ENCODE measurements around the gene TUSC1.
"Not testable (repeated sequence)": the region's sequence is repeated elsewhere in the genome, so short reads cannot be mapped to it uniquely, and the experiment has no call there.

The TUSC1 gene

DNA sequence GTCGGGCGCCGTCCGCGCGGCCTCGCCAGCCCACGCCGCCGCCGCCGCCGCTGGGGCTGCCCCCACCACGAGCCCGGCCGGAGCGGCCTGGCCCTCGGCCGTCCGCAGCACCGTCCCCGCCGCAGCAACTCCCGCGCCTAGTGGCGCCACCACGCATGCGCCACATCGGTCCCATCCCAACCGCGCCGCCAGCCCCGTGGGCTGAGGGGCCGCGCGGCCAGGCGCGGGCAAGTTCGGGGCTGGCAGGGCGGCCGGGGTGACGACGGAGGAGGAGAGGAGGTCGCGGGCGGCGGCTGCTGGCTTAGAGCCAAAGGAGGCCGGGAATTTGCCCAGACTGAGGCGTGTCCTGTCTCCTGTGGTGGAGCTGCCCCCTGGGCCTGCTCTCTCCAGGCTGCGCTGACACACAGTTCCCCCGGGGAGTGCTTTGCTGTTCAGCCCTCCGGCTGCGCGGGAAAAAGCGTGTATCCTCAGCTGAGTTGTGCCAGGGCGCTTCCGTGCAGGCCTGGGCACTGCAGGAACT, at the start of gene TUSC1:
TSS of gene TUSC1 (minus strand) at position 298 of the 520 bp plus-strand sequence. CDS start at position 166, 132 bp downstream.
- DNase-seq, result no peak

DNA sequence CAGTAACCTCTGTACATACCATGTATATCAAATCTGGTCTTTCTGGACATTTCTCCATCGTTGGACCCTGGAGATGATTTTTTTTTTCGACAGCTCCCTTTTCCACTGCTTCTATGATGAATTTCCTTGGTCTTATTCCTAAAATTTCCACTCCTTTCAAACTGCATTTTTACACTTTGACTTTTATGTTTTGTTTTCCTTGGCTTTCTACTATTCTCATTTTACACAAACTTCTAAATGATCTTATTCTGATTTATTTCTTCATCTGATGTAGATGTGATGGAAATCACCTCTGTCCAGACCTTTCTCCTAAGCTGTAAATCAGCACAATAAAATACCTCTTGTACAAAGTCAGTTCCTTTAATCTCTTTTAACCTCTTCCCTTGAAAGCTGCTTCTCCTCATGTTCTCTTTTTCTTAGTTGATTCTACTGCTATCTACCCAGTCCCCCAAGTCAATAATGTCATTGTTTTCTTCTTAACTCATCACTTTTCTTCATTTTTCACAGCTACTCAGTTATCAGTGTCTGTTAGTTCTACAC, 48.7 kb upstream of the TUSC1 start:
- DNase-seq, result no peak

DNA sequence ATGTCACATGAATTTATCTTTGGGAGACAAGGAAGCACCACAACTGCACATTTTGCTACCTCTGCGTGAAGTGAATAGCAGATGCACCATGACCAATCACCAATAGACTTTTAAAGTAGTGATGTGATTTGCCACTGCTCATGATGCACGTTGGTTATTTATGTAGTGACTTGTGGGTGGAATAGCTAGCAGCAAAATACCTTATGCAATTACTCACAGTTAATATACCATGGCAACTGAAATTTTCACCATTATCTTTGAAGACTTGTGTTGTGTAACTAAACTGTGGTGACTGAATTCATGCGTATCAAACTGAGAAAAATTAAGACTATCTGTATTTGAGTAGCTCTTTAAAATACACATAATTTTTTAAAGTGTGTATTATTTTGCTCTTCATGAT, 46.2 kb upstream of the TUSC1 start:
- no peak for DNase-seq

GRCh38 chr9:25716220-25716872, 38.1 kb upstream of the TUSC1 start:
- DNase-seq, result no peak

DNA sequence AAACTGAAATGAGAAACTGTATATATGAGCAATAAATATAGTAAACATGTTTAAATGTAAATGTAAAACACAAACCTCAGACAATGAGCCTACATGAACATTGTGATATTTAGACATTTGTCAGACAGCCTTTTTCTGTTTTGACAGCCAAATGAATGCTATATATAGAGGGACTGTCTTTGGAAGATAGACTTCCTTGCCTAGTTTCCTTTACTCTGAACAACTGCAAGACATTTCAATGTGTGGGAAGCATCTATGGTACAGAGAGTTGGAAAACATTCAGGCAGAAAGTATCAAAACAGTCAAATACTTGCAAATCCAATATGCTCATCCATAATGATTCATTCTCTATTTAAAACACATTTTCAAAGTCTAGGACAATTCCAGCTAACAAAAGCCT, 31.7 kb upstream of the TUSC1 start:
- DNase-seq, result no peak

DNA sequence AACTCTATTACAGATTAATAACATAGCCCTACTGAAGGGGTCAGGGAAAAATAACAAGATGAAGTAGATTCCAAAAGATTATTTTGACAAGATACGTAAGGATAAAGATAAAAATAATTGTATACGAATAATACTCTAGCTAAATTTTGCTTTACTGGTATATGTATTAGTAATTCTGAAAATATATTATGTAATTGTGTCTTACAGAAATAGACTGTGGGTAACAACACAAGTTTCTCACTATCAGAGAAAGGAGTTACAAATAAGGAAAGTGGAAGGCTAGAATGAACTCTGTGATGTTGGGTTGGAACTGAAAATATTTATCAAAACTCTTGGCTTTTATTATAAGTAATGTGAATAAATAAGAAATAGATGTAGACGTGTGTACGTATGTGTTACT, 26.6 kb upstream of the TUSC1 start:
- no peak for DNase-seq

- DNase-seq, result no peak
Measured at GRCh38 chr9:25703701-25704357, 25.6 kb upstream of the TUSC1 start.

GRCh38 chr9:25702536-25702935, 24.3 kb upstream of the TUSC1 start:
- no peak for DNase-seq

DNA sequence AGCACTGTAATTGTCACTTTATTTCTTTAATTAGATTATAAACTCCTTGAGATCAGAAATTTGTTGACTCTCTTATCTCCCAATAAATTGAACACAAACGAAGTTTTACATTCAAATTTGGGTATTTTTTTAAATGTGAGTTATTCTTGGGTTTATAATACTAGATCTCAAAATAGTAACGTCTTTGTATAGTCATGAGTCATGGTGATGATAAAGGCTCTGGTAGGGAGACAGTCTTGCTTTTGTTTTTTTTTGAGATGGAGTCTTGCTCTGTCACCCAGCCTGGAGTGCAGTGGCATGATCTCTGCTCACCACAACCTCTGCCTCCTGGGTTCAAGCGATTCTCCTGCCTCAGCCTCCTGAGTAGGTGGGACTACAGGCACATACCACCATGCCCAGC, 22.7 kb upstream of the TUSC1 start:
- not testable (repeated sequence) for DNase-seq

DNA sequence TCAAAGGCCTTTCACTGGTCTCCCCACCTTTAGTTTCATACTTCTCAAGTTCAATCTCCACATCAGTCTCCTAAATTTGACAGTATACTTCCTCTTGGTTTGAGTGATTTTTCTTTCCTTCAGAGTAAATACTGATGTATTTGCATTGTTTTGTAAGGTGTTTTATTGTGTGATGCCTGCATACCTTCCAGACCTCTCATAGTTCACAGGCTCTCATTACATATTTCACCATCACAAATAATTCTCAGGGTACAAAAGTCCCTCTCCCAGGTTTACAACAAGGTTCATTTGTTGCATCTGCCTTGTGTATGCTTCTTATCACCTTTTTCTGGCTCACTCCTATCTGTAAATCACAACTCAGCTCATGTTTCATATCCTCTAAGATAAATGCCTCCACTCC, 22.2 kb upstream of the TUSC1 start:
- DNase-seq, result no peak

- DNase-seq, result no peak
Measured at GRCh38 chr9:25691786-25692185, 13.5 kb upstream of the TUSC1 start.

- DNase-seq, result no peak
Measured at GRCh38 chr9:25684321-25684720, 6.1 kb upstream of the TUSC1 start.

- no peak for DNase-seq
Measured at GRCh38 chr9:25681266-25681665, 3.0 kb upstream of the TUSC1 start.

GRCh38 chr9:25678846-25679360, 659 bp upstream of the TUSC1 start:
- no peak for DNase-seq

GRCh38 chr9:25677301-25678146, 720 bp downstream of the TUSC1 start:
- no peak for DNase-seq

DNA sequence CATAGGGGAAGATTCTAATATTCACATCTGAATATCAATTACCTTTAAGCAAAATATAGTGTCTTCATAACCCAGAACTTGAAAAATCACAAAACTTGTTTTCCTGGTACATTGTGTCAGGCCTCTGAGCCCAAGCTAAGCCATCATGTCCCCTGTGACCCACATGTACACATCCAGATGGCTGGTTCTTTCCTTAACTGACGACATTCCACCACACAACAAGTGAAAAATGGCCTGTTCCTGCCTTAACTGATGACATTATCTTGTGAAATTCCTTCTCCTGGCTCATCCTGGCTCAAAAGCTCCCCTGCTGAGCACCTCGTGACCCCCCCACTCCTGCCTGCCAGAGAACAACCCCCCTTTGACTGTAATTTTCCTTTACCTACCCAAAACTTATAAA, 2.4 kb downstream of the TUSC1 start:
- not testable (repeated sequence) for DNase-seq

GRCh38 chr9:25658571-25658970, 19.7 kb downstream of the TUSC1 start:
- DNase-seq, result no peak

- no peak for DNase-seq
Measured at GRCh38 chr9:25654417-25654816, 23.8 kb downstream of the TUSC1 start.

GRCh38 chr9:25648116-25648515, 30.1 kb downstream of the TUSC1 start:
- no peak for DNase-seq

DNA sequence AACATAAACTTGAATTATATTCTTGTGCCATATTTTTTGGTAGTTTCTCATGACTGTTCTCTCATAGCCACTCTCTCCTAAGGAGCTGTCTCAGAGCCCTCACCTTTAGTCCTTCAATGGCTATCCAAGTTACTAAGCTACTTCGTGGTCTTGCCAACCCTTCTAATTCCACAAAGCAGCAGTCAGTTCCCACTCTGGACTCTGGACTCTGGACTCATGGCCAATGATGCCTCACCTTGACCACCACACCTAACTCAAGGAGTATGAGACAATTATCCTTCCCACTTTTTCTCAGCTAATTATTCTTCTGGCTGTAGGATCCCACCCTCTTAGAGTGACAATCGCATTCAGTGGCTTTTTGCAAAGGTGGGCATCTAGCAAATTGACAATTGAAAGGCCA, 42.2 kb downstream of the TUSC1 start:
- no peak for DNase-seq

DNA sequence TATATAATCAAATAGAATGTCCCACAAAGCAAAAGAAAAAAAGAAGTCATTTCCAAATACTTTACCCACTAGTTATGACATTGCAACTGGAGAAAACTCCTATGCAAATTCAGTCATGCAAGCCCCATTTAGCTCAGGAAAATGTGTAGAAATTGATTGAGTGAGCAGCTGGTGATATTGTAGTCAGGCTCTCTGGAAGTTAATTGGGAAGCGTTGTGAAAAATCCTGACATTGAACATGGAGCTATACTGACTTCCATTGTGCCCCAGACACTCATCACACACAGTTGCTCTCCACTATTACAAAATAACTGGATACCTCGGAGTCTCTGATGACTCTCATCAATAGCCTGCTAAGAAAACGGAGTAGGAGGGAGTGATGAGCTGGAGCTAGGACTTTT, 49.0 kb downstream of the TUSC1 start:
- DNase-seq, result no peak

Measured in stimulated activated naive CD4-positive, alpha-beta T cell treated with Interleukin-2 at 50 U/mL for 16 hours (primary cell).